HG02852 (cell line): ENCODE results near the gene ZNF639.
A peak's percentile ranks its signal among the peaks of the same experiment; 100 is the strongest.
"Not testable (repeated sequence)": the region's sequence is repeated elsewhere in the genome, so short reads cannot be mapped to it uniquely, and the experiment has no call there.

Experiments used
- ATAC-seq: cut with Tn5 transposase; IDR thresholded peaks from one replicate; pipeline ENCODE4 v1.9.1; 2021; ENCODE audit warnings: mild to moderate bottlenecking, moderate library complexity; ENCODE audit not compliant: unreplicated experiment

Gene ZNF639, protein sequence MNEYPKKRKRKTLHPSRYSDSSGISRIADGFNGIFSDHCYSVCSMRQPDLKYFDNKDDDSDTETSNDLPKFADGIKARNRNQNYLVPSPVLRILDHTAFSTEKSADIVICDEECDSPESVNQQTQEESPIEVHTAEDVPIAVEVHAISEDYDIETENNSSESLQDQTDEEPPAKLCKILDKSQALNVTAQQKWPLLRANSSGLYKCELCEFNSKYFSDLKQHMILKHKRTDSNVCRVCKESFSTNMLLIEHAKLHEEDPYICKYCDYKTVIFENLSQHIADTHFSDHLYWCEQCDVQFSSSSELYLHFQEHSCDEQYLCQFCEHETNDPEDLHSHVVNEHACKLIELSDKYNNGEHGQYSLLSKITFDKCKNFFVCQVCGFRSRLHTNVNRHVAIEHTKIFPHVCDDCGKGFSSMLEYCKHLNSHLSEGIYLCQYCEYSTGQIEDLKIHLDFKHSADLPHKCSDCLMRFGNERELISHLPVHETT

DNA sequence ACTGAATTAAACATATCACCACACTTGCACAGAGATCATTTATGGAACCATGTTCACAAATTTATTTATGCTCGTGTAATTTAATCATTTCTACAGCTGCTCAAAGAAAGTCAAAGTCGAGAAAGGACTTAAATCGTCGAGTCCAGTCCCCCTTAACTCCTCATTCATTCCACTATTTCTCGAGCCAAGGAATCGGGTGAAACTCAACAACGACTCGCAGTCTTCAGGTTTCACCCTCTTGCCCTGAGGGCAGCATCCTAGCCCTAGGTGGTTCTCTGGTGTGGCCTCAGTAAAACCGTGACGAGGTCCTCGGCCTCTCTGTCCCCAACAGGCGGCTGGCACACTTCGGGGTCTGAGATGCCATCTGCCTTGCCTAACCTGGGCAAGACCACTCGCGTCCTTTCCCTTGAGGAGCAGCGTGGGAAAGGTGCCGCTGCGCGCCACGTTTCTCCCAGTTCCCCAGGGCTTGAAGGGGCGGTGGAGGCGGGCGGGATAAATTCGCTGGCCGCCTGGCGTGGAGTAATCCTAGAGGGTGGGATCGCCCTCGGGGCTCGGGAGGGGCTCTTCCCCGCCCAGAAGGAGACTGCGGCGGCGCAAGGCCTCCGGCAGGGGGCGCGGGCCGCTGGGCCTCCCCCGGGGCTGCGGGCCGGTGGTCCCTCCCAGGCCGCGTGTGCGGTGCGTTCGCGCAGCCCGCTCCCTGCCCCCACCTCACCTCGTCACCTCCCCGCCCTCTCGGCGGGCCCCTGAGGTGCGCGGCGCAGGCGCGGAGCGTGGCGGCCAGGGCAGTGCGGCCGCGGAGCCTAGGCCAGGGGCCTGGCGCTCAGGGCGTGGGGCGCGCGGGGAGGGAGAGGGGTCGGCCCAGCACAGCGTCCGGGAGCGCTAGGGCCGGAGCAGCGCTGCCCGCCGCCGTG is at the start of gene ZNF639:
TSS of gene ZNF639 (plus strand) at position 746 of the 911 bp plus-strand sequence. CDS start 5,263 bp downstream, outside the sequence.
- peak; percentile 71 for ATAC-seq

DNA sequence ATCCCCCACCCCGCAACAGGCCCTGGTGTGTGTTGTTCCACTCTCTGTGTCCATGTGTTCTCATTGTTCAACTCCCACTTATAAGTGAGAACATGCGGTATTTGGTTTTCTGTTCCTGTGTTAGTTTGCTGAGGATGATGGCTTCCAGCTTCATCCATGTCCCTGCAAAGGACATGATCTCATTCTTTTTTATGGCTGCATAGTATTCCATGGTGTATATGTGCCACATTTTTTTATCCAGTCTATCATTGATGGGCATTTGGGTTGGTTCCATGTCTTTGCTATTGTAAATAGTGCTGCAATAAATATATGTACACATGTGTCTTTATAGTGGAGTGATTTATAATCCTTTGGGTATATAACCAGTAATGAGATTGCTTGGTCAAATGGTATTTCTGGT is 48.4 kb upstream of the ZNF639 start:
- not testable (repeated sequence) for ATAC-seq

DNA sequence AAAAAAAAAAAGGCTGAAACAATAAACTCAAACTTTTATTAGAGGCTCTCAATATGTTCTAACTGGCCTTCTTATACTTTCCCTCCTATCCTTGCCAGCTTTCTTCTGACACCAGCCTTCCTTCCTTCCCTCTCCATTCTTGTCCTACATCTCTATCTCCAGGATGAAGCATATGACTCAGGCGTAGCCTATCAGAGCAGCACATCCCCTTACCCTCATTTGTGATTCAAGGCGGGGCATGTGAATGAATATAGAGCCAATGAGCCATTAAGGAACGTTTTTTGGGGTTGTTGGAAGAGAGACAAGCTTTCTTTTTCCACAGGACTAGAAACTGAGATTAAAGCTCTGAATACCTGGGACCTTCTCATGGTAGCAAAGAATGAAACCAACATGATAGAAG is 46.8 kb upstream of the ZNF639 start:
- ATAC-seq: no peak

DNA sequence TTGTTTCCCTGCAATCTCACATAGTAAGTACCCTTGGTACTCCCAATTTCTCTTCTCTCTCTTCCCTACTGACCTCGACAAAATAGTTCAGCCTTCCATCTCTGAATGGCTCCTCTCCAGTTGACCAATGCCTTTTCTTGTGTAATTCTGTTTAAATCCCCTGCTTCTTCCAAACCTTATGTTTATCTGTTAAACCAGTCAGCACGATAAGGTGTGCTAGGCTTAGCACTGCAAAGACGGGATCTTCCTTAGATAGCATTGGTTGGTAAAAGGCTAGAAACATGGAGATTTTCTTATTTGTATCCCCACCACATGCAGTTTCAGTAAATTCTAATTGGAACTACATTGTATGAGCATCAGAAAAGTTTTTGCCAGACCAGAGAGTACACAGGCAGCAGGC is 46.1 kb upstream of the ZNF639 start:
- ATAC-seq: no peak

DNA sequence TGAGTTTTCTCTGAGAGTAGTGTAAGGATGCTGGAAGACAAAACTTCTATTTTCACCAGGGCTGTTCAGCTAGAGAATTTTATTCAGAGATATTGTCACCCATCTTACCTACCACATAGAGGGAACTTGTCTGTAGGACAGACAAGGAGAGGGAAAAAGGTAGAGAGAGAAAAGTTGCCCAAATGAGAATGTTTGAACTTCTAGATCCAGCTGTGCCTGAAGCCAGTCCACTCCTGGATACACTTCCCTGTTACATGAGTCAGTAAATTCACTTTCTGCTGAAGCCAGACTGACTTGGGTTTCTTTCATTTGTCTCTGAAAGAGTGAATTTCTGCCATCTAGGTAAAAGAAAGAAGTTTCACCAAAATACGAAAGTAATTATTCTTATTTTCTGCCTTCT is 44.7 kb upstream of the ZNF639 start:
- ATAC-seq: no peak

DNA sequence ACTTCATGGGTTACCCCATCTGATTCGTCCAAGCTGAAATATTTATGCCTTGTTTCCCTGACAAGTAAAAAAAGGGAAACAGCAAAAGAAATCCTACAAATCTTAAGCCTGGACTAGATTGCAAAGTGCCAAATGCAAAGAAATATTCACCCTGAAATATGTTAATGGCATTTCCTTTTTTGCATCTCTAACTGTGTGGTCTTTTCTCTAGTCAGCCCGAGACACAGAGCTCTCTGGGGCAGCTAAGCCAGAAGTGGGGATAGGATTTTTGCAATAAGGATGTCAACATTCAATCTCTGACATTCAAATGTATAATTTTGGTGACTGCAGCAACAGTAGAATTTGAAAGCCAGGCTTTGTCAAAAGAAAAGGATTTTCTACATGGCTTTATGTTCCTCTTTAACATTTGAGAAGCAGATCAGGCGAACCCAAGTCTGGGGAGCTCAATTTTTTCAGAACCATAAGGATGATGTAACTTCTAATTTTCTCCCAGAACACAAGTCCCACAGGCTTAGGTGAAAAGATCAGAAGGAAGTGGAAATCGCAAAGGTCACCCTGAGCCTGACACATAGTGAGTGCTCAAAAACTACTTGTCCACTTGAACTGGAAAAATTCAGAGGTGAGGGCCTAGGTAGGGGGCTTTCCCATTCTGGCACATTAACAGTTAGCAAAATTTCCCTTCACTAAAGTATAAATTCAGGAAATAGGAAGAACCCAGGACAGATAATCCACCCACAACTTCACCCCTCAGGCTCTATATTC is 43.7 kb upstream of the ZNF639 start:
- no peak for ATAC-seq

DNA sequence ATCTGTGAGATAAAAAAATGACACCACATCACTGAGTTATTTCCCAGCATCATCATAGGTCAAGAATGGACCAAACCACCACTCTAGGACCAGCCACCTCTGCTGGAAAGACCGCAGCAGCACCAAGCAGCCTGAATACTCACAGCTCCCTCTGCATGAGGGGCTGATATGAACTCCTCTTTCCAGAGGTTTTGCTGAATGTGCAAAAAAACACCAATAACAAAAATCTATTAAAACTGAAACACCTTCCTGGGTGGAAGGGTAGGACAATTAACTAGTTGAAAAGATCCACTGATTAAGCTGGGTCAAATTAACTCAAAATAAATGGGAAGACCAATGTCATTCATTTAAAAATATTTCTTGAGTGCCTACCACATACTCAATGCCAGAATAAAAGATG is 43.0 kb upstream of the ZNF639 start:
- no peak for ATAC-seq

DNA sequence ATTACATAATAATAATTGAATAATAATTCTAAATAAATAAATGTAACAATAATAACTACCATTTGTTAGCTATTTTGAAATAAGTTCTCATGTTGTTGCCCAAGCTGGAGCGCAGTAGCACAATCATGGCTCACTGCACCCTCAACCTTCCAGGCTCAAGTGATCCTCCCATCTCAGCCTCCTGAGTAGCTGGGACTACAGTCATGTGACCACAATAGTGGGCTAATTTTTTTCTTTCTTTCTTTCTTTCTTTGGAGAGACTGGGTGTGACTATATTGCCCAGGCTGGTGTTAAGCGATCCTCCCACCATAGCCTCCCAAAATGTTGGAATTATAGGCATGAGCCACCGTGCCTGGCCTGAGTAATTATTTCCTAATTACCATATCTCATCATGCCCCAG is 41.0 kb upstream of the ZNF639 start:
- no peak for ATAC-seq

DNA sequence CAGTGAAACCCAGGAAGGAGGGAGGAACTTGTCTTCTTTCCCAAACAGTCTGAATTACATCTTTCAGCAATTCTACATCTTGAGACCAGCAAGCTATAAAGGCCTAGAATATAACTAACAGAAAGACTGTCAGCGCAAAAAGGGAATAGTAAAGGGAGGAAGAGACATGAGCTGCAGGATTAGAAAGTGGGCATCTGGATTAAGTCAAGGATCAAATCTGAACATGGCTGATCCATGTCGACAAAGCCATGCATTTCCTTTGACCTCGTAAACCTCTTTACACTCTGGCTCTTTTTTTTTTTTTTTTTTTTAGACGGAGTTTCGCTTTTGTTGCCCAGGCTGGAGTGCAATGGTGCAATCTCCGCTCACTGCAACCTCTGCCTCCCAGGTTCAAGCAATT is 36.5 kb upstream of the ZNF639 start:
- no peak for ATAC-seq

DNA sequence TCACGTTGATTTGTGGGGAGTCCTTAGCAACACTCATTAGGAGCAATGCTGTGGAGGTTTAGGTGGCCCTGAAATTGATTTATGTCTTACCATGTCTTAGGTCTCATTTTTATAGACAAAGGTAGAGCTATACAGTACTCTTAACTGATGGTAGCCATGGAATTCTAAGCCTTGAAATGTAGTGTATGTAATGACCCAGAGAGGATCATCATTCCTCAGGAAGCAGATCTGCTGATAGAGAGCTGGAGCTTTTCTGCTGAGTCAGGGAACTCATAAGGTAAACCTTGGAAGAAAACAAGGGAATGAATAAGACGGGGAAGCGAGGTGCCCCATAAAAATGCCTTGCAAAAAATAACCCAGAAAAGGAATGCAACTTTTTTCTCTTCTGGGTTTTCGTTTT is 34.0 kb upstream of the ZNF639 start:
- ATAC-seq: no peak

DNA sequence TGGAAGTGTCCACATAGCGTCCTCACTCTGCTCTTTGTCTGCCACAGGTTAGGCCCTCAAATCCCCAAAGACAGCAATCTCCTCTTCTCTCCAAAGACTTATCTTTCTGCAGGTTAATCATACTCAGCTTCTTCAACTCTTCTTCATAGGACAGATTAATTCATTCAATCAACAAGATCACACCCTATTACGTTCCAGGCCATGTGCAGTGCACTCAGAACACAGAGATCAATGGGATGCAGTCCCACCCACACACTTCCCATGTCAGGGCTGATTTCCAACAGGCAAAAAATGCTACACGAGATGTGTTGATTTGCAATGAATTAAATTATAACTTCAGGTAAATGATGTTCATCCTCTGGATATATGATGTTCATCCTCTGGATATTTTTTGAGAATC is 33.5 kb upstream of the ZNF639 start:
- ATAC-seq: no peak

DNA sequence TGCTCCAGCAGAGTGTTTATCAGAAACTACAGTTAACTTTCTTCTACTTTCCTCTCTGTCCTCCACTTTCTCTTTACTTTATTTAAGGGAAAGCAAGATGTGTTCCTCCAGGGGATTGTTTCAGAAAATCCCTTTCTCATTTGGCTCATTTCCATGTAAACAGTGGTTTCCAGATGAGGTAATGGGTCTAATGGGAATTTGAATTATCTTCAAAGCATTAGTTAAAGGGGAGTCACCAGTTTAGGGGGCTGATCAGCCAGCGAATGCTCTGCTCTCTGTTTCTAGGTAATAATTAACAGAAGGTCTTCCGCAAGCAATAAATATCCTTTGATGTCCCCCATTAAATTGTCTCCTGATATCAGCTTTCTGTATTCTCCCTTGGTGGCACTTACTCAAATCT is 30.4 kb upstream of the ZNF639 start:
- ATAC-seq: no peak

DNA sequence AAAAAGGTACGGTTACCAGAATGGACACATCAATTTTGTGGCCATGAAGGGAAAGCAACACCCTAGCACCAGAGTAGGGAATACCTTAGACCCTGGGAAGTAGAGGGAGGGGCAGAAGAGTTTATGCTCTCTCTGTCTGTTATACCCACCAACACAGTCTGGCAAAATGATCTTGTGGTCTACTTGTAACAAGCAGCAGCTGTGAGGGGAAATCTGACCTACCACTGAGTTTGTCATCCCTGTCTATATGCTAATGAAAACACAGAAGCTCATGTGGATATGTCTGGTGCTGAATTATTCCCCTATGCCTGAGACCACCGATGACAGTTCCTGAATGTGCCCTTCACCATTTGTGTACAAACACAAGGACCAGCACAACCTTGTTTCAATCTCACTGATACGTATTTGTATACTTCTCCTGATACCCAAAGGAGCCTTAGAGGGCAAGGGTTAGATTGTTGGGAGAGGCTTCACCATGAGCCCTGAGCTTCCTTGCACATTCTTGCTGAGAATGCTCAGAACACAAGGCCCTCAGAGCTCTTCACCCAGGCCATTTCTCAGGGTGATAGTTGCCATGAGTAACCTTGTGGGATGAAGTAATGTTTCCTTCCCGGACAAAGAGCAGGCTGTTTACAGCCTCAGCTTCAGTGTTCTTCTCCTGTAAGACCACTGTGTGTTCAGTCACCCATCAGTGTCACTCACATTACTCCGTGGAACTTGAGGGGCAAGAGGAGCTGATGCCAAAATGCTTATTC is 24.7 kb upstream of the ZNF639 start:
- ATAC-seq: no peak

DNA sequence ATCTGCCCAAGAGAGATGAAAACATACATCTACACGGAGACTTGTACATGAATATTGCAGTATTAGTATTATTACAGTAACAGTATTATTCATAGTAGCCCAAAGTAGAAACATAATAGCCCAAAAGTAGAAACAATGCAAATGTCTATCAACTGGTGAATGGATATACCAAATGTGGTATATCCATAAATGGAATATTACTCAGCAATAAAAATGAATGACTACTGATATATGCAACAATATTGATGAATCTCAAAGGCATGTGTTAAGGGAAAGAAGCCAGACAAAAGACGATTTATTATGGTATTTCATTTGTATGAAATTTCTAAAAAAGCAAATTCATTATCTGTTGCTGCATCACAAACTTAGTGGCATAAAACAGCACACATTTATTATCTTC is 23.5 kb upstream of the ZNF639 start:
- no peak for ATAC-seq

DNA sequence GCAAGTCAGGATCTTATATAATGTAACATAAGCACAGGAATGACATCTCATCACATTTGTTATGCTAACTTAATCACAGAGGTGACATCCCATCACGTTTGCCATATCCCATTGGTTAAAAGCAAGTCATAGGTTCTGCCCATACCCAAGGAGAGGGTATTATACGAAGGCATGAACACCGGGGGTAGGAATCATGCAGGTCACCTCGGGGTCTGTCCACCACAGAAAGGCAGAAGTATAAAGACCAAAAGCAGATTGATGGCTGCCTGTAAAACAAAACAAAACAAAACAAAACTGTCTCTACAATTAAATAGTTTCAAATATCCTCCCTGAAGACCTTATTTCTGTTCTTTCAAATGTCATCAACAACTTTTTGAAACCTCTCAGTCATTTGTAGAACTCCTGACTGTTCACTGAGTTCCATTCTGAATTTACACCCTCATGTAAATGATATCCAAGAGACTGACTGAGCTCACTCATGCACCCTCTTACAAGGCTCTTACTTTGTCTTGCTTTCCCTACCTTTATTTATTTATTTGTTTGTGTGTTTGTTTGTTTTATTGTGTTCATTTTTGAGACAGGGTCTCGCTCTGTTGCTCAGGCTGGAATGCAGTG is 22.7 kb upstream of the ZNF639 start:
- peak; percentile 91 for ATAC-seq

DNA sequence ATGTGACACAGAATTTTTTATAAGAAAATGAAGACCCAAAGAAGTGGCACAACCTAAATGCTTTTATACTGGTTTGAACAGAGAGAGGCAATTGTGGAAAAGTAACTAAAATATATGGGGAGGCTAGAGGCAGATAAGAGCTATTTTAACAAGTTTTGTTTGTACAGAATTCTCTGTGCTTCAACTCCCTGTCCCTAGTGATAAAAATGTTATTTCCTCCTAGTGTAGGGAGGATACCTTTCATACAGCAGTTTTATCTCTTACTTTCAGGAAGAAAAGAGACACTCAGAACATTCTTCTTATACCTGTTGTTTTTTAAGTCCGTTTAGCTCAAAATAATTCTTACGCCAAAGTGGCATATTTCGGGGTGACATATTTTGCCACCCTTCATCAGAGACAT is 21.2 kb upstream of the ZNF639 start:
- ATAC-seq: no peak

DNA sequence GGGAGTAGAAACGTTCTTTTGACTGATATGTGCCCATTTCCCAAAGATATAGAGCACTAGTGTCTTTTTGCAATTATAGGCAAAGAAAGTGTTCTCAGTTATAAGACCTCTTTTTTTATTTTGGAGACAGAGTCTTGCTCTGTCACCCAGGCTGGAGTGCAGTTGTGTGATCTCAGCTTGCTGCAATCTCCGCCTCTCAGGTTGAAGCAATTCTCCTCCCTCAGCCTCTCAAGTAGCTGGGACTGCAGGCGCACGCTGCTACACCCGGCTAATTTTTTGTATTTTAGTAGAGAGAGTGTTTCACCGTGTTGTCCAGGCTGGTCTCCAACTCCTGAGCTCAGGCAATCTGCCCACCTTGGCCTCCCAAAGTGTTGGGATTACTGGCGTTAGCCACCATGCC is 20.7 kb upstream of the ZNF639 start:
- no peak for ATAC-seq

DNA sequence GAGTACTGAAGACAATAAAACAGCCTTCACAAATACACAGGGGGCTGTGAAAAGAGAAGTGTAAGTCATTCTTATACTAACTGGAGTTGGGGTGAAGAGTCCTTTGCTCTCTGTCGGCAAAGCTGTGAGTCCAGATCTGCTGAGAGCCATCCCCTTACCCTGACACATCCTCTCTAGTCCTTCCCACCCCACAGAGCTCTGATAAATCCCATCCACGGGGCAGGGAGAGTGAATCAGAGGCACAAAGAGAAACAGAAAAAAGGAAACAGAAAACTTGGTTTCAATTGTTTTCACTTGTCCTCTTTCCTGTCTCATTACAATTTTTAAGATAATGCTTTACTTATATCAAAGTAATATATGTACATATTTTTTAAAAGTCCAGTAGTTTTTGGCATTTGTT is 18.2 kb upstream of the ZNF639 start:
- ATAC-seq: no peak

DNA sequence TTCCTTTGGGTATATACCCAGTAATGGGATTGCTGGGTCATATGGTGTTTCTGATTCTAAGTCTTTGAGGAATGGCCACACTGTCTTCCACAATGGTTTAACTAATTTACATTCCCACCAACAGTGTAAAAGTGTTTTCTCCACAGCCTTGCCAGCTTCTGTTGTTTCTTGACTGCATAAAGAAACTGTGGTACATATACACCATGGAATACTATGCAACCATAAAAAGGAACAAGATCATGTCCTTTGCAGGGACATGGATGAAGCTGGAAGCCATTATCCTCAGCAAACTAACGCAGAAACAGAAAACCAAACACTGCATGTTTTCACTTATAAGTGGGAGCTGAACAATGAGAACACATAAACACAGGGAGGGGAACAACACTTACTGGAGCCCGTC is 15.5 kb upstream of the ZNF639 start:
- ATAC-seq: not testable (repeated sequence)

DNA sequence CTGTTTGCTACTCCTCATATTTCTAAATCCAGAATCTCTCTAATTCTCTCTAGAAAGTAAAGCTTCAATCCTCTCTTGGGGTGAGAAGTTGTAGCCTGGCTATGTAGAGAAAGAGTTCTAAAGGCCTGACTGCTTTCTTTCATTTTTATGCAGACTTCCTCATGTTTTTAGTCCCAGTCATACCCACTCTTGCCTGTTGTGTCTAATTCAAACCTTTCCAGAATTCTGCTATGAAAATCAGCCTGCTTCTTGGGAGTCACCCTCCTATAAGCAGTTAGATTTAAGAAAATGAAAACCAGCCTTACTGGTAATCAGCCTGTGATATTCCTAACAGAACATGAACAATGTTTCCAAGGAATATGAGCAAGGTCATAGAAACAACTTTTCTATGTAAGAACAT is 14.8 kb upstream of the ZNF639 start:
- no peak for ATAC-seq
